HFF-Myc (cell line): ENCODE data around the gene XPR1.

ENCODE experiments used
- DNase-seq: peaks from one replicate; pipeline ENCODE4 v3.0.0-alpha.2; 2011; ENCODE audit warnings: low read depth; ENCODE audit errors: extremely low read depth
- H3K4me3 ChIP-seq: replicated peaks from 2 replicates; pipeline ENCODE4 v1.5.1; 2011; ENCODE audit warnings: low read depth, mild to moderate bottlenecking, control low read depth, low read length
- CTCF ChIP-seq: IDR thresholded peaks from 2 replicates; pipeline ENCODE4 v1.5.1; 2012; ENCODE audit warnings: mild to moderate bottlenecking, low read depth, low read length, control low read depth; ENCODE audit errors: missing control alignments

The XPR1 gene

GRCh38 chr1:180762796-180763195 lies 131.0 kb downstream of the XPR1 start:
- no peak for TF ChIP-seq CTCF
- H3K4me3 ChIP-seq: no peak overlapping the region
- no peak for DNase-seq

- DNase-seq: no peak
- no peak overlapping the region for H3K4me3 ChIP-seq
- no peak for TF ChIP-seq CTCF
Measured at GRCh38 chr1:180765151-180765550, 133.3 kb downstream of the XPR1 start.

- H3K4me3 ChIP-seq: no peak overlapping the region
- no peak for TF ChIP-seq CTCF
Measured at GRCh38 chr1:180769889-180770288, 138.1 kb downstream of the XPR1 start.

GRCh38 chr1:180773210-180773865 lies 141.5 kb downstream of the XPR1 start:
- TF ChIP-seq CTCF: no peak
- no peak for DNase-seq
- H3K4me3 ChIP-seq: no peak overlapping the region

More at GRCh38 chr1:180769889-180770288, 138.1 kb downstream of the XPR1 start:
- no peak for DNase-seq

- no peak for DNase-seq
- H3K4me3 ChIP-seq: no peak overlapping the region
- TF ChIP-seq CTCF: no peak
Measured at GRCh38 chr1:180775801-180776200, 144.0 kb downstream of the XPR1 start.

GRCh38 chr1:180777072-180777689 lies 145.4 kb downstream of the XPR1 start:
- no peak for TF ChIP-seq CTCF
- H3K4me3 ChIP-seq: no peak overlapping the region
- no peak for DNase-seq

GRCh38 chr1:180778782-180779398 lies 147.1 kb downstream of the XPR1 start:
- peak; percentile 36 for TF ChIP-seq CTCF
- DNase-seq: no peak
- no peak overlapping the region for H3K4me3 ChIP-seq
